DND-41 (cell line): Measurements from ENCODE around the gene CTIF.

Source experiments
- EZH2 ChIP-seq: IDR thresholded peaks from 3 replicates; pipeline ENCODE4 v1.6.1; 2012; ENCODE audit warnings: borderline replicate concordance, low read depth, mild to moderate bottlenecking, moderate library complexity, low read length, inconsistent platforms; ENCODE audit not compliant: severe bottlenecking
- TF ChIP-seq, protein P1 (sequence below): IDR thresholded peaks from 2 replicates; pipeline ENCODE4 v1.5.1; 2012; ENCODE audit warnings: borderline replicate concordance, low read length, moderate library complexity, mild to moderate bottlenecking; ENCODE audit not compliant: poor library complexity, severe bottlenecking; ENCODE audit errors: extremely low read depth

DNA sequence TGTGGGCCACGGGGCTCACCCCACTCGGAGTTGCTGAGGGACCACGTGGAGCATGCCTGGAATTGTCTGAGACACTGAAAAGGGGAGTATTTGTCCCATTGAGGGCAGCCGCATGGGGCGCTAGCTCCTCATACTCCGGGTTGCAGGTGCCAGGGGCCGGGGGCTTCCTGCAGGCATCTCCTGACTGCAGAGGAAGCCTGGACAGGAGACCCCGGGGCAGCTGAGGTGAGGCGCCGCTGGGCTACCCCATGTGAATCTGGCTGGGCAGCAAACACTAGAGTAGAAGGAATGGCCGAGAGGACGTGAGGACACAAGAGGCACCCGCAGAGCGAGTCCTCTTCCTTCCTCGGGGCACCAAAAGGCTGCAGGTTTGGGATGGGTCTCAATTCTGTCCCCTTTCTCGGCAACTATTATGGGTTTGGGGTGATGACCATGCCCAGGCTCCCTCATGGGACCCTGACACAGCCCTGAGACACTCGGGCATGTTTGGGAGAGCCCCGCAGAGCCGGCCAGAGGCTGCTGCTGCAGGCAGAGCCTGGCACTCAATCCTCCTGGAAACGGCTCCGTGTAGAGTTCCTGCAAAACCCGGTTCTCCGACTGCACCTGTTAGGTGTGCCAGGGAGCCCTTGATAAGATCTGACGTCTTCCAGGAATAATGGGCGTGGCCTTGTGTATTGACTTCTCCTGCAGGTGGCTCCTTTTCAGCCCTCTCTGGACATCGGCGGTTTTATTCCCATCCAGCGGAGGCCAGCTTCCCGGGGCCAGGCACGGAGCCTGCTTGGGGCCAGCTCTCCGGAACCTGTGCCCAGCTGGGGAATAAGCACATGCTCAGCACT, 77.0 kb downstream of the CTIF start:
- TF ChIP-seq, protein P1, sequence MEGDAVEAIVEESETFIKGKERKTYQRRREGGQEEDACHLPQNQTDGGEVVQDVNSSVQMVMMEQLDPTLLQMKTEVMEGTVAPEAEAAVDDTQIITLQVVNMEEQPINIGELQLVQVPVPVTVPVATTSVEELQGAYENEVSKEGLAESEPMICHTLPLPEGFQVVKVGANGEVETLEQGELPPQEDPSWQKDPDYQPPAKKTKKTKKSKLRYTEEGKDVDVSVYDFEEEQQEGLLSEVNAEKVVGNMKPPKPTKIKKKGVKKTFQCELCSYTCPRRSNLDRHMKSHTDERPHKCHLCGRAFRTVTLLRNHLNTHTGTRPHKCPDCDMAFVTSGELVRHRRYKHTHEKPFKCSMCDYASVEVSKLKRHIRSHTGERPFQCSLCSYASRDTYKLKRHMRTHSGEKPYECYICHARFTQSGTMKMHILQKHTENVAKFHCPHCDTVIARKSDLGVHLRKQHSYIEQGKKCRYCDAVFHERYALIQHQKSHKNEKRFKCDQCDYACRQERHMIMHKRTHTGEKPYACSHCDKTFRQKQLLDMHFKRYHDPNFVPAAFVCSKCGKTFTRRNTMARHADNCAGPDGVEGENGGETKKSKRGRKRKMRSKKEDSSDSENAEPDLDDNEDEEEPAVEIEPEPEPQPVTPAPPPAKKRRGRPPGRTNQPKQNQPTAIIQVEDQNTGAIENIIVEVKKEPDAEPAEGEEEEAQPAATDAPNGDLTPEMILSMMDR = no peak
- TF ChIP-seq EZH2 = no peak
